ENCODE results near the gene BTG2.
A peak's percentile ranks its signal among the peaks of the same experiment; 100 is the strongest.

BTG2 gene

DNA sequence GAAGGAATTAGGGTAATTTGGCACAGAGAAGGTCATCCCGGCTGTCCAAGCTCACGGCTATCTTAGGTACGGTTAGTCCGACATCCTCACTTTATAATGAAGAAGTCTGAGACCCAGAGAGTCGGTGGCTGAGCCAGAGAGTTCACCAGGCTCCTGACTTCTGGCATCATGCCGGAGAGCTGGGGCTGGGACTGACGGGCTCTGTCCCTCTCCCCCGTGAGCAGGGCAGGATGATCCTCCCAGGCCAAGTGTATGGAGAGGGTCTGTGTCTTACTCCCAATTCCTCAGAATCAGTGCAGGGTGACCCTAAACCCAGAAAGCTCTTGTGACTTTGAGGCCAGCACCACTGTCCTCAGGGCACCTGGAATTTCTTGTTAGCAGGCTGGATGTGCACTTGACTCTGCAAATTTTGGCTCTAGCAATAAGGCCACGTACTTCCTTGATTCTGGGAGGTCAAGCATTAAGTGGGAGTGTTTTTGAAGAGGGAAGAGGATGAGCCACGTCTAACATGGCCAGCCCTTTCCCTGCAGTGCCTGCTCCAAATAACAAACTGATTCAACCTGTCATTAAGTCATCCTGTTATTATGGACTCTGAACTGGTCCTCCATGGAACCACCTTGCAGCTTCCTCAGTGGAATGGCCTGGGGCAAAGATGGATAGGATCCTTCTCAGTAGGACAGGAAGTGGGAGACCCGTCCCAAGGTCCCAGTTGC is 20.8 kb upstream of the BTG2 start:
- Histone ChIP-seq H3K27me3 (ENCODE audit: control insufficient read depth in 3 of 3, insufficient read depth in 3 of 3, low read depth in 1 of 3, low read length in 3 of 3) (peaks cover 0 to 8% (median 0%) of the 10 kb centered on the region in 3 experiments), H2BK12ac (ENCODE audit: low read length) (no peak overlapping the region), H3K18ac (ENCODE audit: low read length) (peak overlapping the region; percentile 30), H3K79me1 (ENCODE audit: low read depth, low read length) (no peaks in the 10 kb centered on the region), H3K9me3 (replicated peaks in 1 of 2; ENCODE audit: control insufficient read depth in 2 of 2, insufficient read depth in 1 of 2, low read depth in 1 of 2, low read length in 2 of 2) (no peaks in the 10 kb centered on the region), H3K4me3 (ENCODE audit: low read length in 2 of 2) (no peak overlapping the region), H3K4me1 (ENCODE audit: control insufficient read depth in 2 of 2, insufficient read depth in 1 of 2, low read depth in 1 of 2, low read length in 2 of 2) (peaks cover 24 to 25% of the 10 kb centered on the region in 2 donors), H3K14ac (ENCODE audit: low read length) (no peak overlapping the region), H3K4me2 (ENCODE audit: insufficient read depth, low read length, poor library complexity, severe bottlenecking) (no peak overlapping the region), H4K91ac (ENCODE audit: low read depth, low read length, poor library complexity) (no peak overlapping the region), H2AFZ (ENCODE audit: low read length) (no peak overlapping the region), H3K27ac (replicated peaks; ENCODE audit: low read length) (no peak overlapping the region), H2BK120ac (ENCODE audit: low read depth, low read length) (no peak overlapping the region), H4K8ac (ENCODE audit: low read depth, low read length) (no peak overlapping the region), H3K23ac (ENCODE audit: low read depth, low read length, poor library complexity) (peak overlapping the region; percentile 26), H2BK15ac (ENCODE audit: low read length) (no peak overlapping the region), H2BK5ac (ENCODE audit: low read length) (no peak overlapping the region), H2AK5ac (ENCODE audit: low read depth, low read length) (peak overlapping the region; percentile 52), H3K36me3 (replicated peaks in 1 of 2; ENCODE audit: control insufficient read depth in 2 of 2, insufficient read depth in 2 of 2, low read length in 2 of 2) (no peaks in the 10 kb centered on the region), H3K9ac (ENCODE audit: low read depth, low read length, poor library complexity) (no peak overlapping the region), H3K4ac (ENCODE audit: low read length) (no peak overlapping the region)
- WGBS, 2 donors (ENCODE audit: extremely low coverage in 2 of 2, insufficient read length in 2 of 2, insufficient replicate concordance in 1 of 2) = no CpG with 5 or more reads among the region's 11 CpGs
- no peak for DNase-seq (ENCODE audit: low spot score)

DNA sequence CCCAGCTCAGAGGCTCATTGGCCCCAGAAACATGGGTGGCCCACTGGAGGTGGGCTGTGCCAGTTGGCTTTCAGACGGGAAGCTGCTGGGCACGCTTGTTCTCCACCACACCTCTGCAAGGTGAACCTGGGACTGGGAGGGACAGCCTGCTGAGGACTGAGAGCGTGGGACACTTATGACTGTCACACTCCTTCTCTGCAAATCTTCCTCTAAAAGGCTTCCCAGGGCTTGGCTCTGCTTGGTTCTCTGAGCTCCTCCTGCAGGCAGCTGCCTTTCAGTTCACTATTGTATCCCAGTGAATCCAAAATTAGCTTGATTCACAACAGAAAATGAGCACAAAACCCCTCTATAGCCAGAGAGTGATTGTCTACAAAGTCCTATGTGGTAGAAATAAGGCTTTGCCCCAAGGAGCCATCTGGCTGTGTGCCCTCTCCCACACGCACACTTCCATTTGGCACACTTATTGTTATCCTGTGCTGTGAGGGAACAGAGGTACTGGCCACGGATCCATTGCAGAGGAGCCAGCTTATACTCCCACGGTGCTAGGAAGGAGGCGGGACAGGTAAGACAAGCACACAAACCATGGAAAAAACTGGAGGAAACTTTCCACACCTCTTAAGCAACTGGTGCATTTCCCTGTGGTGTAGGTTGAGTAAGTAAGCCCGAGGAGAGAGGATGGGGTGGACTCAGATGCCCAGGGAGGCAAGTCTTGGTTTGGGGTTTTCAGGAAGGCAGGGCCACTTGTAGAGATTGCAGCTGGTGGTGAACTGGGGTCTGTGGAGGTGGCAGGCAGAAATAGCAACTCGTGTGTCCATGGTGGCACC is 18.9 kb upstream of the BTG2 start:
- Histone ChIP-seq H2AK5ac (ENCODE audit: low read depth, low read length) (no peak overlapping the region), H4K8ac (ENCODE audit: low read depth, low read length) (no peak overlapping the region), H3K4me3 (ENCODE audit: low read length in 2 of 2) (no peak overlapping the region), H4K91ac (ENCODE audit: low read depth, low read length, poor library complexity) (no peak overlapping the region), H3K4me2 (ENCODE audit: insufficient read depth, low read length, poor library complexity, severe bottlenecking) (no peak overlapping the region), H3K18ac (ENCODE audit: low read length) (peak overlapping the region; percentile 66), H3K14ac (ENCODE audit: low read length) (no peak overlapping the region), H3K79me1 (ENCODE audit: low read depth, low read length) (no peaks in the 10 kb centered on the region), H2BK12ac (ENCODE audit: low read length) (no peak overlapping the region), H3K23ac (ENCODE audit: low read depth, low read length, poor library complexity) (no peak overlapping the region), H2BK15ac (ENCODE audit: low read length) (no peak overlapping the region), H3K36me3 (replicated peaks in 1 of 2; ENCODE audit: control insufficient read depth in 2 of 2, insufficient read depth in 2 of 2, low read length in 2 of 2) (no peaks in the 10 kb centered on the region), H2BK5ac (ENCODE audit: low read length) (no peak overlapping the region), H3K9me3 (replicated peaks in 1 of 2; ENCODE audit: control insufficient read depth in 2 of 2, insufficient read depth in 1 of 2, low read depth in 1 of 2, low read length in 2 of 2) (no peaks in the 10 kb centered on the region), H3K27me3 (ENCODE audit: control insufficient read depth in 3 of 3, insufficient read depth in 3 of 3, low read depth in 1 of 3, low read length in 3 of 3) (peaks cover 0 to 4% (median 0%) of the 10 kb centered on the region in 3 experiments), H3K4ac (ENCODE audit: low read length) (no peak overlapping the region), H2AFZ (ENCODE audit: low read length) (peak overlapping the region; percentile 69), H3K27ac (replicated peaks; ENCODE audit: low read length) (no peak overlapping the region), H2BK120ac (ENCODE audit: low read depth, low read length) (no peak overlapping the region), H3K4me1 (ENCODE audit: control insufficient read depth in 2 of 2, insufficient read depth in 1 of 2, low read depth in 1 of 2, low read length in 2 of 2) (peaks cover 37 to 41% of the 10 kb centered on the region in 2 donors), H3K9ac (ENCODE audit: low read depth, low read length, poor library complexity) (no peak overlapping the region)
- WGBS, 2 donors (ENCODE audit: extremely low coverage in 2 of 2, insufficient read length in 2 of 2, insufficient replicate concordance in 1 of 2) = no CpG with 5 or more reads among the region's 9 CpGs
- DNase-seq (ENCODE audit: low spot score) = no peak

GRCh38 chr1:203287109-203287893 is 18.0 kb upstream of the BTG2 start:
- no CpG with 5 or more reads among the region's 9 CpGs for WGBS, 2 donors (ENCODE audit: extremely low coverage in 2 of 2, insufficient read length in 2 of 2, insufficient replicate concordance in 1 of 2)
- Histone ChIP-seq H2BK120ac (ENCODE audit: low read depth, low read length) (no peak overlapping the region), H2BK15ac (ENCODE audit: low read length) (peak overlapping the region; percentile 76), H3K4me1 (ENCODE audit: control insufficient read depth in 2 of 2, insufficient read depth in 1 of 2, low read depth in 1 of 2, low read length in 2 of 2) (peaks cover 39 to 43% of the 10 kb centered on the region in 2 donors), H3K14ac (ENCODE audit: low read length) (no peak overlapping the region), H4K91ac (ENCODE audit: low read depth, low read length, poor library complexity) (no peak overlapping the region), H4K8ac (ENCODE audit: low read depth, low read length) (no peak overlapping the region), H3K27me3 (ENCODE audit: control insufficient read depth in 3 of 3, insufficient read depth in 3 of 3, low read depth in 1 of 3, low read length in 3 of 3) (peaks cover 0 to 8% (median 0%) of the 10 kb centered on the region in 3 experiments), H3K9me3 (replicated peaks in 1 of 2; ENCODE audit: control insufficient read depth in 2 of 2, insufficient read depth in 1 of 2, low read depth in 1 of 2, low read length in 2 of 2) (no peaks in the 10 kb centered on the region), H3K18ac (ENCODE audit: low read length) (peak overlapping the region; percentile 67), H3K4me2 (ENCODE audit: insufficient read depth, low read length, poor library complexity, severe bottlenecking) (no peak overlapping the region), H2AK5ac (ENCODE audit: low read depth, low read length) (peak overlapping the region; percentile 48), H2BK5ac (ENCODE audit: low read length) (no peak overlapping the region), H2BK12ac (ENCODE audit: low read length) (no peak overlapping the region), H3K9ac (ENCODE audit: low read depth, low read length, poor library complexity) (no peak overlapping the region), H2AFZ (ENCODE audit: low read length) (peak overlapping the region; percentile 69), H3K36me3 (replicated peaks in 1 of 2; ENCODE audit: control insufficient read depth in 2 of 2, insufficient read depth in 2 of 2, low read length in 2 of 2) (no peaks in the 10 kb centered on the region), H3K4ac (ENCODE audit: low read length) (no peak overlapping the region), H3K27ac (replicated peaks; ENCODE audit: low read length) (no peak overlapping the region), H3K23ac (ENCODE audit: low read depth, low read length, poor library complexity) (no peak overlapping the region), H3K79me1 (ENCODE audit: low read depth, low read length) (no peaks in the 10 kb centered on the region), H3K4me3 (ENCODE audit: low read length in 2 of 2) (no peak overlapping the region)
- DNase-seq (ENCODE audit: low spot score) = no peak

Measured in neuronal stem cell (in vitro differentiated cells).